NCI-H2171 treated with DMSO at 0.1 percent for 48 hours (cell line): ENCODE data around the gene RSPH3.
"Not testable (repeated sequence)": the region's sequence is repeated elsewhere in the genome, so short reads cannot be mapped to it uniquely, and the experiment has no call there.

Experiments
- DNase-seq: peaks from one replicate; lab custom pipeline; 2025; lab: John Stamatoyannopoulos, UW

The RSPH3 gene

GRCh38 chr6:158972241-158973233 lies 27.5 kb downstream of the RSPH3 start:
- peak; percentile 74 for DNase-seq

GRCh38 chr6:158970640-158971275 lies 29.2 kb downstream of the RSPH3 start:
- peak; percentile 40 for DNase-seq

GRCh38 chr6:158969148-158969547 lies 30.9 kb downstream of the RSPH3 start:
- DNase-seq, result peak; percentile 15

- no peak for DNase-seq
These were observed 36.8 kb downstream of the RSPH3 start for GRCh38 chr6:158963020-158963808.

GRCh38 chr6:158962371-158962770 lies 37.6 kb downstream of the RSPH3 start:
- DNase-seq, result no peak

GRCh38 chr6:158960026-158960425 lies 40.0 kb downstream of the RSPH3 start:
- DNase-seq, result no peak

- no peak for DNase-seq
These were observed 40.5 kb downstream of the RSPH3 start for GRCh38 chr6:158959552-158959951.

- DNase-seq, result no peak
These were observed 41.3 kb downstream of the RSPH3 start for GRCh38 chr6:158958504-158959386.

GRCh38 chr6:158955255-158955654 lies 44.7 kb downstream of the RSPH3 start:
- DNase-seq, result no peak

GRCh38 chr6:158954753-158955152 lies 45.2 kb downstream of the RSPH3 start:
- DNase-seq, result no peak

- not testable (repeated sequence) for DNase-seq
These were observed 48.0 kb downstream of the RSPH3 start for GRCh38 chr6:158952011-158952410.

GRCh38 chr6:158951565-158951964 lies 48.4 kb downstream of the RSPH3 start:
- not testable (repeated sequence) for DNase-seq

GRCh38 chr6:158947284-158947683 lies 52.7 kb downstream of the RSPH3 start:
- DNase-seq, result no peak

- DNase-seq, result no peak
These were observed 56.5 kb downstream of the RSPH3 start for GRCh38 chr6:158943380-158944032.

- no peak for DNase-seq
These were observed 57.7 kb downstream of the RSPH3 start for GRCh38 chr6:158942349-158942748.

GRCh38 chr6:158941246-158941645 lies 58.8 kb downstream of the RSPH3 start:
- DNase-seq, result no peak

- no peak for DNase-seq
These were observed 60.5 kb downstream of the RSPH3 start for GRCh38 chr6:158939255-158940159.

GRCh38 chr6:158938811-158939254 lies 61.2 kb downstream of the RSPH3 start:
- no peak for DNase-seq

GRCh38 chr6:158938220-158938619 lies 61.8 kb downstream of the RSPH3 start:
- DNase-seq, result no peak

- no peak for DNase-seq
These were observed 65.8 kb downstream of the RSPH3 start for GRCh38 chr6:158934157-158934556.
